HEK293 (cell line): ENCODE results near the gene NPDC1.

Experiments
- ELK4 ChIP-seq: IDR thresholded peaks from 2 replicates; pipeline ENCODE4 v1.6.1; 2011; ENCODE audit warnings: mild to moderate bottlenecking, low read depth, low read length, borderline replicate concordance
- GLIS2 ChIP-seq: fragments of 450-650 bp; formaldehyde crosslinking; IDR thresholded peaks from 2 replicates; pipeline ENCODE4 v1.5.1; 2016; ENCODE audit warnings: missing biosample characterization, missing genetic modification characterization
- HOXA7 ChIP-seq: sonication (generic); formaldehyde crosslinking; IDR thresholded peaks from 2 replicates; pipeline ENCODE4 v1.8.1; 2022; ENCODE audit warnings: missing genetic modification reagents, borderline replicate concordance
- IKZF3 ChIP-seq: fragments of 450-650 bp; IDR thresholded peaks from 2 replicates; pipeline ENCODE4 v1.5.0; 2018; ENCODE audit warnings: missing biosample characterization, mild to moderate bottlenecking, missing genetic modification characterization, moderate library complexity
- INSM2 ChIP-seq: fragments of 450-650 bp; formaldehyde crosslinking; IDR thresholded peaks from 2 replicates; pipeline ENCODE4 v1.5.1; 2016; ENCODE audit warnings: missing biosample characterization, missing genetic modification characterization
- KLF10 ChIP-seq: fragments of 450-650 bp; IDR thresholded peaks from 2 replicates; pipeline ENCODE4 v1.5.1; 2018; ENCODE audit warnings: missing biosample characterization, mild to moderate bottlenecking, missing genetic modification characterization
- PRDM4 ChIP-seq: fragments of 450-650 bp; formaldehyde crosslinking; IDR thresholded peaks from 2 replicates; pipeline ENCODE4 v1.5.1; 2017; ENCODE audit warnings: missing biosample characterization, missing genetic modification characterization
- TSHZ1 ChIP-seq: fragments of 450-650 bp; formaldehyde crosslinking; IDR thresholded peaks from 2 replicates; pipeline ENCODE4 v1.5.1; 2016; ENCODE audit warnings: missing biosample characterization, missing genetic modification characterization, borderline replicate concordance
- YY1 ChIP-seq: fragments of 450-650 bp; formaldehyde crosslinking; IDR thresholded peaks from 2 replicates; pipeline ENCODE4 v1.5.1; 2018; ENCODE audit warnings: missing biosample characterization, missing genetic modification characterization
- ZBTB1 ChIP-seq: fragments of 450-650 bp; formaldehyde crosslinking; IDR thresholded peaks from 2 replicates; pipeline ENCODE4 v1.5.1; 2016; ENCODE audit warnings: missing biosample characterization, missing genetic modification characterization
- ZBTB17 ChIP-seq: fragments of 450-650 bp; formaldehyde crosslinking; IDR thresholded peaks from 2 replicates; pipeline ENCODE4 v1.5.1; 2016; ENCODE audit warnings: missing biosample characterization, missing genetic modification characterization
- ZFP3 ChIP-seq: fragments of 450-650 bp; formaldehyde crosslinking; IDR thresholded peaks from 2 replicates; pipeline ENCODE4 v1.5.1; 2016; ENCODE audit warnings: low read depth, missing biosample characterization, missing genetic modification characterization
- ZFP69B ChIP-seq: fragments of 450-650 bp; formaldehyde crosslinking; IDR thresholded peaks from 2 replicates; pipeline ENCODE4 v1.5.1; 2016; ENCODE audit warnings: missing biosample characterization, missing genetic modification characterization
- ZNF121 ChIP-seq: fragments of 450-650 bp; formaldehyde crosslinking; IDR thresholded peaks from 2 replicates; pipeline ENCODE4 v1.5.1; 2016; ENCODE audit warnings: missing biosample characterization, missing genetic modification characterization
- ZNF18 ChIP-seq: fragments of 450-650 bp; formaldehyde crosslinking; IDR thresholded peaks from 2 replicates; pipeline ENCODE4 v1.5.1; 2016; ENCODE audit warnings: missing biosample characterization, missing genetic modification characterization
- ZNF223 ChIP-seq: fragments of 450-650 bp; formaldehyde crosslinking; IDR thresholded peaks from 2 replicates; pipeline ENCODE4 v1.5.1; 2016; ENCODE audit warnings: missing biosample characterization, missing genetic modification characterization
- ZNF24 ChIP-seq: fragments of 450-650 bp; formaldehyde crosslinking; IDR thresholded peaks from 2 replicates; pipeline ENCODE4 v1.5.1; 2016; ENCODE audit warnings: missing biosample characterization, missing genetic modification characterization
- ZNF248 ChIP-seq: fragments of 450-650 bp; formaldehyde crosslinking; IDR thresholded peaks from 2 replicates; pipeline ENCODE4 v1.5.1; 2017; ENCODE audit warnings: missing biosample characterization, missing genetic modification characterization
- ZNF280D ChIP-seq: fragments of 450-650 bp; formaldehyde crosslinking; IDR thresholded peaks from 2 replicates; pipeline ENCODE4 v1.5.1; 2016; ENCODE audit warnings: missing biosample characterization, missing genetic modification characterization
- ZNF311 ChIP-seq: fragments of 450-650 bp; formaldehyde crosslinking; IDR thresholded peaks from 2 replicates; pipeline ENCODE4 v1.5.1; 2017; ENCODE audit warnings: missing biosample characterization, missing genetic modification characterization, borderline replicate concordance
- ZNF394 ChIP-seq: fragments of 450-650 bp; formaldehyde crosslinking; IDR thresholded peaks from 2 replicates; pipeline ENCODE4 v1.5.1; 2016; ENCODE audit warnings: missing biosample characterization, missing genetic modification characterization, mild to moderate bottlenecking, moderate library complexity, borderline replicate concordance
- ZNF433 ChIP-seq: fragments of 450-650 bp; formaldehyde crosslinking; IDR thresholded peaks from 2 replicates; pipeline ENCODE4 v1.5.1; 2016; ENCODE audit warnings: missing biosample characterization, missing genetic modification characterization, low read depth
- ZNF510 ChIP-seq: fragments of 450-650 bp; formaldehyde crosslinking; IDR thresholded peaks from 2 replicates; pipeline ENCODE4 v1.5.1; 2018; ENCODE audit warnings: mild to moderate bottlenecking, missing genetic modification characterization, missing biosample characterization; ENCODE audit not compliant: insufficient replicate concordance
- ZNF548 ChIP-seq: fragments of 450-650 bp; formaldehyde crosslinking; IDR thresholded peaks from 2 replicates; pipeline ENCODE4 v1.5.1; 2016; ENCODE audit warnings: missing biosample characterization, missing genetic modification characterization
- ZNF600 ChIP-seq: fragments of 450-650 bp; formaldehyde crosslinking; IDR thresholded peaks from 2 replicates; pipeline ENCODE4 v1.5.1; 2016; ENCODE audit warnings: missing biosample characterization, missing genetic modification characterization
- ZNF677 ChIP-seq: fragments of 450-650 bp; IDR thresholded peaks from 2 replicates; pipeline ENCODE4 v1.5.0; 2018; ENCODE audit warnings: missing biosample characterization, mild to moderate bottlenecking, missing genetic modification characterization, moderate library complexity

Gene NPDC1

GRCh38 chr9:137046088-137046787 is at the start of gene NPDC1 (continued):
- no peak for TF ChIP-seq ZNF18 (tag by site-specific recombination)
- TF ChIP-seq ZNF248 (tag by site-specific recombination) = no peak
- TF ChIP-seq GLIS2 (tag by site-specific recombination) = peak; percentile 87
- TF ChIP-seq ZFP3 (tag by site-specific recombination) = no peak
- TF ChIP-seq INSM2 (tag by site-specific recombination) = no peak; the same call in 1 of the 2 replicates
- TF ChIP-seq ZFP69B = 0 out of 2 replicates have a peak, but pooled peaks have one; percentile 33
- TF ChIP-seq HOXA7 (CRISPR knock-in tag) = no peak
- TF ChIP-seq KLF10 (tag by site-specific recombination) = no peak
- TF ChIP-seq ZNF394 = peak; percentile 43; the same call in 1 of the 2 replicates
- TF ChIP-seq PRDM4 (tag by site-specific recombination) = no peak
- no peak for TF ChIP-seq IKZF3 (tag by site-specific recombination)
- peak; percentile 86 for TF ChIP-seq ZBTB17 (tag by site-specific recombination)
- no peak for TF ChIP-seq ZNF223
- TF ChIP-seq ZNF510 (tag by site-specific recombination) = no peak
- 0 out of 2 replicates have a peak, but pooled peaks have one; percentile 14 for TF ChIP-seq YY1 (tag by site-specific recombination)
- TF ChIP-seq ZNF121 (tag by site-specific recombination) = no peak
- no peak for TF ChIP-seq ELK4
- no peak for TF ChIP-seq ZNF280D (tag by site-specific recombination)
- TF ChIP-seq ZNF677 (tag by site-specific recombination) = no peak
- no peak for TF ChIP-seq ZNF24 (tag by site-specific recombination)
- peak; percentile 69 for TF ChIP-seq ZNF600 (tag by site-specific recombination)
- peak; percentile 86; the same call in 1 of the 2 replicates for TF ChIP-seq ZBTB1
- TF ChIP-seq ZNF433 (tag by site-specific recombination) = no peak
- TF ChIP-seq ZNF311 = no peak
- TF ChIP-seq ZNF548 = no peak
- no peak for TF ChIP-seq TSHZ1 (tag by site-specific recombination)
